Gastroesophageal sphincter (tissue), 3 donors: ENCODE data around the gene GRID2.

ENCODE experiments used
- CTCF ChIP-seq, 4 experiments: fragments of 200-600 bp in 2 of 4; fragments of 450-650 bp in 2 of 4; sonication (generic) in 1 of 4; IDR thresholded peaks; one replicate each; pipeline ENCODE4 v1.5.1; 2017 to 2019; ENCODE audit warnings: antibody characterized with exemption in 4 of 4, mild to moderate bottlenecking in 2 of 4, moderate library complexity in 2 of 4
- EP300 ChIP-seq: sonication (generic); formaldehyde crosslinking; IDR thresholded peaks from one replicate; pipeline ENCODE4 v1.6.1; 2017; ENCODE audit warnings: antibody characterized with exemption, mild to moderate bottlenecking
- POLR2A ChIP-seq, 2 donors: fragments of 450-650 bp; IDR thresholded peaks; one replicate each; pipeline ENCODE4 v1.6.1; 2017; ENCODE audit warnings: antibody characterized with exemption in 2 of 2, mild to moderate bottlenecking in 2 of 2, moderate library complexity in 1 of 2

GRCh38 chr4:92357966-92358365 lies 54.2 kb downstream of the GRID2 start:
- TF ChIP-seq CTCF (IDR thresholded peaks at IDR 0.05) (no peak), EP300 (no peak), POLR2A (IDR thresholded peaks at IDR 0.05) (no peak)
